Activated CD4-positive, alpha-beta memory T cell treated with anti-CD3 and anti-CD28 coated beads for 36 hours (primary cell): ENCODE measurements around the gene ASB1. TPM values are rescaled to one million over a fixed set of nuclear protein-coding genes. Genes with fewer than 3 reads are reported as not detected.

Source experiments
- CTCF ChIA-PET: fragments of 350-600 bp; sonication (Branson Sonifier 250); formaldehyde crosslinking; loops from one replicate; lab custom pipeline; 2021; ENCODE audit warnings: antibody characterized with exemption, inconsistent platforms; lab: Charles Lee
- POLR2A ChIA-PET: fragments of 350-600 bp; sonication (Branson Sonifier 250); formaldehyde crosslinking; loops from one replicate; lab custom pipeline; 2021; ENCODE audit warnings: antibody characterized with exemption; lab: Charles Lee
- DNase-seq: peaks from one replicate; pipeline ENCODE4 v3.0.0-alpha.2; 2020
- H3K27ac Mint-ChIP-seq: one replicate; pipeline ENCODE4 v1.8.0; 2021; ENCODE audit warnings: mixed read lengths
- H3K27me3 Mint-ChIP-seq: one replicate; pipeline ENCODE4 v1.8.0; 2021; ENCODE audit warnings: mixed read lengths
- H3K36me3 Mint-ChIP-seq: one replicate; pipeline ENCODE4 v1.8.0; 2021; ENCODE audit warnings: mixed read lengths
- H3K4me1 Mint-ChIP-seq: one replicate; pipeline ENCODE4 v1.8.0; 2021; ENCODE audit warnings: low read depth, mixed read lengths
- H3K4me3 Mint-ChIP-seq: one replicate; pipeline ENCODE4 v1.8.0; 2021; ENCODE audit warnings: mild to moderate bottlenecking, mixed read lengths
- H3K9me3 Mint-ChIP-seq: one replicate; pipeline ENCODE4 v1.8.0; 2021; ENCODE audit warnings: mixed read lengths
- intact Hi-C: fragments of 100-400 bp; cut with micrococcal nuclease; formaldehyde crosslinking; loops from one replicate; pipeline ENCODE4 v1.15.1; 2023
- total RNA-seq, 2 experiments: library from RNA; stranded (reverse); gene quantifications; one replicate each; pipeline ENCODE4 v1.2.3, GENCODE V29; 2021

ASB1 gene
- total RNA-seq, 2 experiments from 2014 or later = 34.6 to 38.8 TPM

- no peaks in the 10 kb centered on the region for H3K27me3 Mint-ChIP-seq
- no peaks in the 10 kb centered on the region for H3K4me1 Mint-ChIP-seq
- H3K27ac Mint-ChIP-seq = no peak overlapping the region
- POLR2A ChIA-PET = no interaction called here
- CTCF ChIA-PET = no interaction called here
- H3K36me3 Mint-ChIP-seq = peaks cover 5% of the 10 kb centered on the region
- H3K4me3 Mint-ChIP-seq = no peak overlapping the region
- peaks cover 16% of the 10 kb centered on the region for H3K9me3 Mint-ChIP-seq
- DNase-seq = no peak
- intact Hi-C loops = no loop called here
These were observed 58.1 kb downstream of the ASB1 start for GRCh38 chr2:238484522-238485452.

- Mint-ChIP-seq H3K9me3 (peaks cover 3% of the 10 kb centered on the region), H3K27me3 (no peaks in the 10 kb centered on the region), H3K27ac (no peak overlapping the region), H3K4me3 (no peak overlapping the region), H3K36me3 (no peaks in the 10 kb centered on the region), H3K4me1 (no peaks in the 10 kb centered on the region)
- DNase-seq = no peak
- ChIA-PET CTCF (no interaction called here), POLR2A (no interaction called here)
- intact Hi-C loops = no loop called here
These were observed 59.6 kb downstream of the ASB1 start for GRCh38 chr2:238486123-238486848.

DNA sequence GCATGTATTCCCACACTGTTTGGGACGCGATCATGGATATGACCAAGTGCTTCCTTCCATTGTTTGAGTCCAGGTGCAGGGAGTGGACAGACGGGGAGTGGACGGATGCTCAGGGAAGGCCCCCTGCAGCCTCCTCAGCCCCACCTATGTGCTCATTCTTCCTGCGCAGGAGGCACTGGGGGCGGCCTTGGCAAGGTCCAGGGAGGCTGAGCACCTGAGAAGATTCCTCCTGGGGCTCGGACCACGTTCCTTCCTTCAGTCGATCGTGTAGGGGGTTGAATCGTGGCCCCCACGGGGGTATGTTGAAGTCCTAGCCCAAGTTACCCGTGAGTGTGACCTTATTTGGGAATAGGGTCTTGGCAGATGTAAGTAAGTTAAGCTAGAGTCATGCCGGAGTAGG lies 60.4 kb downstream of the ASB1 start:
- ChIA-PET POLR2A (no interaction called here), CTCF (no interaction called here)
- intact Hi-C loops = no loop called here
- Mint-ChIP-seq H3K4me1 (no peaks in the 10 kb centered on the region), H3K36me3 (no peaks in the 10 kb centered on the region), H3K9me3 (no peaks in the 10 kb centered on the region), H3K27me3 (no peaks in the 10 kb centered on the region), H3K27ac (no peak overlapping the region), H3K4me3 (no peak overlapping the region)
- no peak for DNase-seq

DNA sequence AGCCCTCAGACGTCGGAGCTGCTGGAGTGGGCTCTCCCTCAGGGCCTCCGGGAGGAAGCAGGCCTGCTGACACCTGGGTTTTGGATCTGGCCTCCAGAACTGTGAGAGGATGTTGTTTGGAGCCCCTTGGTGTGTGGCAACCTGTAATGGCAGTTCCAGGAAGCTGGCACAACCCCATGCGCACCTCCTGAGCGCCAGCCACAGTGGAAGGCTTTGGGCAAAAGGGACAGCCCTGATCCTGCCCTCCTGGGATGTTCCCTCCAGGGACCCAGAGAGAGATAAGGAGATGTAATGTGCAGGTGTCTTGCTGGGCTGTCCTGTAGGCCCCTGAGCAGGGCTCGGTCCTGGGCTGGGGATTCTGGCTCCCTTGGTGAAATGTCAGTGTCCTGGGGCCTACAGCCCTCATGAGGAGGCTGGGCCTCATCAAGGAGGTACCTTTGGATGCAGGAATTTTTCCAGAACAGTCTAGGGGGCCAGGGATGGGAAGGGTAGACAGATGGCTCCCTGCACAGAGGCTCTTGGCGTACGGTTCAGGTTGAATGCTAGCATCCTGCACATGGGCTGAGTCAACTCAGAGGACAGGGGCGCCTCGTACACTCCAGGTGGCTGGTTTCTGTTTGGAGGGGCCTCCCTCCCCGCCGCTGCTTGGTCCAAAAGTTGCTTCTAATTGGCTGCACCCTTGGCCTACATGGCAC lies 61.1 kb downstream of the ASB1 start:
- H3K36me3 Mint-ChIP-seq = no peaks in the 10 kb centered on the region
- ChIA-PET POLR2A (no interaction called here), CTCF (no interaction called here)
- no peak overlapping the region for H3K4me3 Mint-ChIP-seq
- intact Hi-C loops = no loop called here
- no peak overlapping the region for H3K27ac Mint-ChIP-seq
- no peak for DNase-seq
- no peaks in the 10 kb centered on the region for H3K27me3 Mint-ChIP-seq
- no peaks in the 10 kb centered on the region for H3K9me3 Mint-ChIP-seq
- no peaks in the 10 kb centered on the region for H3K4me1 Mint-ChIP-seq

DNA sequence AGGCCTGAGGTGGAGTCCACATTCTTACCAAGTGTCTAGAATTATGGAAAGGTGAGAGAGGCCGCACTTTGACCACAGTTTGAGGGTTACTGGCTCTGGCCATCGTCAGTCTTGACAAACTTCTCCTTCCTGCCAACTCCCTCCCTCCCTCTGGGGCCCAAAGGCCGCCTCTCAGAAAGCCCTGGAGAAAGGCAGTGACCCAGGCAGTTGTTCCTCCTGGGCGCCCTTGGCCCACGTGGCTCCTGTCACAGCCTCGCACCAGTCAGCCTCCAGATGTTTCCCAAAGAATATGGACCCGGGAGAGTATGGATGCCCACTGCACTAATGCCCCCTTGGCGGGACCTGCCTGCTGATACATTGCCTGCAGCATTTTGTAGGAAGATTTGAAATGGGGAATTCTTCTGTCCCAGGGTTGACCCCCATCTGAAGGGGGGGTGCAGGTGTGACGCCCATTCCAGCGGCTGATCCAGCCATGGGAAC lies 61.7 kb downstream of the ASB1 start:
- H3K4me1 Mint-ChIP-seq = peaks cover under 1% of the 10 kb centered on the region
- no peak for DNase-seq
- intact Hi-C loops = no loop called here
- CTCF ChIA-PET = no interaction called here
- no peaks in the 10 kb centered on the region for H3K27me3 Mint-ChIP-seq
- H3K4me3 Mint-ChIP-seq = no peak overlapping the region
- no peak overlapping the region for H3K27ac Mint-ChIP-seq
- POLR2A ChIA-PET = no interaction called here
- no peaks in the 10 kb centered on the region for H3K36me3 Mint-ChIP-seq
- no peaks in the 10 kb centered on the region for H3K9me3 Mint-ChIP-seq

- intact Hi-C loops = no loop called here
- H3K9me3 Mint-ChIP-seq = no peaks in the 10 kb centered on the region
- POLR2A ChIA-PET = no interaction called here
These were observed 62.7 kb downstream of the ASB1 start for GRCh38 chr2:238489431-238489830.

DNA sequence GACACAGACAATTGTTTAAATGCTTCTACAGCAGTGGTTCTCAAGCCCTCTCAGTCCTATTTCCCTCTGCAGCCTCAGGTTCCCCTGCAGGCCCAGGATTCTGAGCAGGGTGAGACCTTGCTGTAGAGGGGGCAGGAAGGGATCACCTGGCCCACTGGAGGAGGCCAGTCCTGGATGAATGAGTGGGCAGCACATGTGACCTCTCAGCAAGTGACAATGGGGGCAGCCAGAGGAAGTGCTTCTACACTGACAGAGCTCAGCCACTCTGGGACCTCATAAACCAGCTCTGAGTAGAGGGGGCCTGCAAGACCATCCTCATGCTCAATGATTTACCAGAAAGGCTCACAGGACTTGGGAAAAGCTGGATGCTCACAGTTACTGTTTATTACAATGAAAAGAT lies 63.2 kb downstream of the ASB1 start:
- H3K27ac Mint-ChIP-seq = no peak overlapping the region

More at GRCh38 chr2:238489431-238489830, 62.7 kb downstream of the ASB1 start:
- Mint-ChIP-seq H3K36me3 (no peaks in the 10 kb centered on the region), H3K27ac (no peak overlapping the region), H3K27me3 (no peaks in the 10 kb centered on the region), H3K4me3 (no peak overlapping the region), H3K4me1 (peaks cover 11% of the 10 kb centered on the region)
- CTCF ChIA-PET = no interaction called here
- DNase-seq = no peak

DNA sequence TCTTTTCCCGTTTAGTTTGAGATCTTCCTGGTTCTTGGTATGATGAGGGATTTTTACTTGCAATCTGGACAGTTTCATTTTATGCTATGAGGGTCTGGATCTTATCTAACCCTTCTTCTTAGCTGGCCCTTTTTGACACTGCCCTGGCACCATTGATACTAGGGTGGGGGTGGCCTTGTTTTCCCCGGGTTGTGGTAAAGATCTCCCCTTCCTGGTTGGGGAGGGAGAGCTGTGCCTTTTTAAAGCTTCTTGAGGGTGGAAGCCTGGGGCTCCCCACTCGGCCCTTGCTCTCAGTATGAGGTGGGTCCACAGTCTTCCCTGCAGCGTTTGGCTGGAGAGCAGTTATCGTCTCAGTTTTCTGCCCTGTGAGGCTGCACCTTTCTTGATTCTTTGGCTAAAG lies 66.1 kb downstream of the ASB1 start:
- peaks cover 19% of the 10 kb centered on the region for H3K4me1 Mint-ChIP-seq

More for the DNA sequence above, 63.2 kb downstream of the ASB1 start:
- intact Hi-C loops = no loop called here
- no peaks in the 10 kb centered on the region for H3K36me3 Mint-ChIP-seq
- no peak overlapping the region for H3K4me3 Mint-ChIP-seq
- DNase-seq = no peak
- POLR2A ChIA-PET = no interaction called here
- H3K4me1 Mint-ChIP-seq = peaks cover 15% of the 10 kb centered on the region
- no peaks in the 10 kb centered on the region for H3K9me3 Mint-ChIP-seq
- CTCF ChIA-PET = no interaction called here
- no peaks in the 10 kb centered on the region for H3K27me3 Mint-ChIP-seq

GRCh38 chr2:238493411-238493810 lies 66.7 kb downstream of the ASB1 start:
- ChIA-PET POLR2A (no interaction called here), CTCF (interaction anchor here (0.8 kb wide), 1 partner anchor 124 kb away, joined by 3 read pairs; no protein-coding TSS in a partner anchor)
- DNase-seq = no peak
- Mint-ChIP-seq H3K36me3 (no peaks in the 10 kb centered on the region), H3K27me3 (no peaks in the 10 kb centered on the region), H3K4me3 (no peak overlapping the region), H3K27ac (no peak overlapping the region), H3K4me1 (peaks cover 19% of the 10 kb centered on the region), H3K9me3 (no peaks in the 10 kb centered on the region)
- intact Hi-C loops = no loop called here

More for the DNA sequence above, 66.1 kb downstream of the ASB1 start:
- Mint-ChIP-seq H3K4me3 (no peak overlapping the region), H3K9me3 (no peaks in the 10 kb centered on the region), H3K27me3 (no peaks in the 10 kb centered on the region), H3K27ac (no peak overlapping the region), H3K36me3 (no peaks in the 10 kb centered on the region)
- ChIA-PET CTCF (no interaction called here), POLR2A (no interaction called here)
- intact Hi-C loops = no loop called here
- DNase-seq = no peak

GRCh38 chr2:238493880-238494572 lies 67.3 kb downstream of the ASB1 start:
- H3K4me1 Mint-ChIP-seq = peaks cover 19% of the 10 kb centered on the region
- H3K27ac Mint-ChIP-seq = no peak overlapping the region
- no peaks in the 10 kb centered on the region for H3K27me3 Mint-ChIP-seq
- H3K36me3 Mint-ChIP-seq = no peaks in the 10 kb centered on the region
- POLR2A ChIA-PET = no interaction called here
- DNase-seq = peak; percentile 57
- intact Hi-C loops = no loop called here
- peak overlapping the region; percentile 1 for H3K4me3 Mint-ChIP-seq
- CTCF ChIA-PET = interaction anchor here (0.8 kb wide), 1 partner anchor 125 kb away, joined by 3 read pairs; no protein-coding TSS in a partner anchor
- H3K9me3 Mint-ChIP-seq = no peaks in the 10 kb centered on the region

DNA sequence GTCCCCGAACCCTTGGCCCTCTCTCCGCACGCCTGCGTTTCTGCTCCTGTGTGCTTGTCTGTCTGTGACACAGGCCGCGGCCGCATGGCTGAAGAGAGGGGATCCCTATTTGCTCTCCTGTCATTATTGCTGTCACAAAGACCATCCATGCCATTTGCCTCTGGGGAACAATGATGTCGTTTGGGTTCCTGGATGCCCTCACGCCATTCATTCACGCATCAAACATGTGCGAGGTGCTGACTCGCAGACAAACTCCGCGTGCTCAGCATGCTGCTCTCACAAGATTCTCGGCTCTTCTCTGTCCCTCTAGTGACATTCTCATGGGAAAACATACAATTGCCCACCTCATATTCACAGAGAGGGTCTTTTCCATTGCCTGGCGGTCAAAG lies 67.8 kb downstream of the ASB1 start:
- DNase-seq = no peak
- Mint-ChIP-seq H3K27me3 (no peaks in the 10 kb centered on the region), H3K9me3 (no peaks in the 10 kb centered on the region), H3K4me3 (peak overlapping the region; percentile 1), H3K4me1 (peaks cover 19% of the 10 kb centered on the region), H3K27ac (peak overlapping the region; percentile 42), H3K36me3 (no peaks in the 10 kb centered on the region)
- CTCF ChIA-PET = no interaction called here
- intact Hi-C loops = no loop called here
- POLR2A ChIA-PET = no interaction called here
